Cardiac muscle cell (in vitro differentiated cells and primary cell): Measurements from ENCODE around the gene ATAD3B. TPM values are rescaled to one million over a fixed set of nuclear protein-coding genes. Genes with fewer than 3 reads are reported as not detected.

Experiments used
- polyA plus RNA-seq: library from polyadenylated mRNA; unstranded; fragments of >200 nt; fragmentation: Nextera tagmentation; extraction: Ambion mirVana; gene quantifications from 2 replicates; pipeline ENCODE4 v1.2.1, GENCODE V29; 2016
- total RNA-seq: library from RNA; depleted of rRNA; stranded (reverse); fragments of >200 nt; gene quantifications from 2 replicates; pipeline ENCODE4 v1.2.3, GENCODE V29; 2016

Gene ATAD3B
- total and polyA plus RNA-seq, 2 experiments from 2014 or later: 30.2 to 37.4 TPM

Other genes starting within 250 kb of the ATAD3B start
- 139 and 148 TPM in 2 replicates for gene SDF4, start 239.8 kb upstream of the ATAD3B start, total RNA-seq
- 172 and 180 TPM in 2 replicates for gene SDF4, start 239.8 kb upstream of the ATAD3B start, polyA plus RNA-seq
- 53.1 and 58.9 TPM in 2 replicates for gene B3GALT6, start 239.5 kb upstream of the ATAD3B start, total RNA-seq
- 56.8 and 69.5 TPM in 2 replicates for gene B3GALT6, start 239.5 kb upstream of the ATAD3B start, polyA plus RNA-seq
- 1.5 TPM in 1 of 2 replicates, not detected in the other for gene C1QTNF12, start 225.0 kb upstream of the ATAD3B start, total RNA-seq
- not detected in 2 replicates for gene C1QTNF12, start 225.0 kb upstream of the ATAD3B start, polyA plus RNA-seq
- 64.2 and 70.5 TPM in 2 replicates for gene UBE2J2, start 197.9 kb upstream of the ATAD3B start, total RNA-seq
- 87.3 and 93.1 TPM in 2 replicates for gene UBE2J2, start 197.9 kb upstream of the ATAD3B start, polyA plus RNA-seq
- 13.0 and 26.5 TPM in 2 replicates for gene SCNN1D, start 191.3 kb upstream of the ATAD3B start, total RNA-seq
- 7.5 and 11.0 TPM in 2 replicates for gene SCNN1D, start 191.3 kb upstream of the ATAD3B start, polyA plus RNA-seq
- gene ACAP3, start 163.8 kb upstream of the ATAD3B start, total RNA-seq: 59.1 and 61.4 TPM in 2 replicates
- 45.7 and 63.6 TPM in 2 replicates for gene ACAP3, start 163.8 kb upstream of the ATAD3B start, polyA plus RNA-seq
- 22.1 and 25.0 TPM in 2 replicates for gene PUSL1, start 163.2 kb upstream of the ATAD3B start, total RNA-seq
- 17.4 and 18.7 TPM in 2 replicates for gene PUSL1, start 163.2 kb upstream of the ATAD3B start, polyA plus RNA-seq
- gene INTS11, start 147.1 kb upstream of the ATAD3B start, total RNA-seq: 100.0 and 124 TPM in 2 replicates
- gene INTS11, start 147.1 kb upstream of the ATAD3B start, polyA plus RNA-seq: 75.8 and 86.4 TPM in 2 replicates
- gene CPTP, start 147.0 kb upstream of the ATAD3B start, total RNA-seq: 38.5 and 49.3 TPM in 2 replicates
- 33.7 and 38.0 TPM in 2 replicates for gene CPTP, start 147.0 kb upstream of the ATAD3B start, polyA plus RNA-seq
- gene TAS1R3, start 140.5 kb upstream of the ATAD3B start, total RNA-seq: 0.81 and 1.1 TPM in 2 replicates
- 0.32 and 0.70 TPM in 2 replicates for gene TAS1R3, start 140.5 kb upstream of the ATAD3B start, polyA plus RNA-seq
- gene DVL1, start 122.3 kb upstream of the ATAD3B start, total RNA-seq: 78.1 and 105 TPM in 2 replicates
- gene DVL1, start 122.3 kb upstream of the ATAD3B start, polyA plus RNA-seq: 29.1 and 49.2 TPM in 2 replicates
- gene MXRA8, start 113.2 kb upstream of the ATAD3B start, total RNA-seq: 50.4 and 90.1 TPM in 2 replicates
- gene MXRA8, start 113.2 kb upstream of the ATAD3B start, polyA plus RNA-seq: 42.2 and 58.8 TPM in 2 replicates
- gene AURKAIP1, start 96.6 kb upstream of the ATAD3B start, total RNA-seq: 235 and 301 TPM in 2 replicates
- gene AURKAIP1, start 96.6 kb upstream of the ATAD3B start, polyA plus RNA-seq: 252 and 305 TPM in 2 replicates
- gene CCNL2, start 72.4 kb upstream of the ATAD3B start, total RNA-seq: 183 and 230 TPM in 2 replicates
- 283 and 301 TPM in 2 replicates for gene CCNL2, start 72.4 kb upstream of the ATAD3B start, polyA plus RNA-seq
- 97.6 and 168 TPM in 2 replicates for gene MRPL20, start 64.5 kb upstream of the ATAD3B start, total RNA-seq
- 204 and 255 TPM in 2 replicates for gene MRPL20, start 64.5 kb upstream of the ATAD3B start, polyA plus RNA-seq
- 0.49 and 0.60 TPM in 2 replicates for gene ANKRD65, start 50.5 kb upstream of the ATAD3B start, total RNA-seq
- 0.32 and 2.0 TPM in 2 replicates for gene ANKRD65, start 50.5 kb upstream of the ATAD3B start, polyA plus RNA-seq
- 31.5 and 40.4 TPM in 2 replicates for gene VWA1, start 36.1 kb upstream of the ATAD3B start, total RNA-seq
- gene VWA1, start 36.1 kb upstream of the ATAD3B start, polyA plus RNA-seq: 31.5 and 48.1 TPM in 2 replicates
- 0.21 and 0.28 TPM in 2 replicates for gene ATAD3C, start 22.1 kb upstream of the ATAD3B start, total RNA-seq
- 0.49 and 0.53 TPM in 2 replicates for gene ATAD3C, start 22.1 kb upstream of the ATAD3B start, polyA plus RNA-seq
- gene ATAD3A, start 40.4 kb downstream of the ATAD3B start, total RNA-seq: 61.7 and 79.7 TPM in 2 replicates
- gene ATAD3A, start 40.4 kb downstream of the ATAD3B start, polyA plus RNA-seq: 74.8 and 77.9 TPM in 2 replicates
- 8.1 and 26.0 TPM in 2 replicates for gene TMEM240, start 68.9 kb downstream of the ATAD3B start, total RNA-seq
- gene TMEM240, start 68.9 kb downstream of the ATAD3B start, polyA plus RNA-seq: 6.2 and 10.4 TPM in 2 replicates
- gene SSU72, start 103.1 kb downstream of the ATAD3B start, total RNA-seq: 97.3 and 131 TPM in 2 replicates
- gene SSU72, start 103.1 kb downstream of the ATAD3B start, polyA plus RNA-seq: 172 and 202 TPM in 2 replicates
- gene FNDC10, start 128.4 kb downstream of the ATAD3B start, total RNA-seq: 30.9 and 46.5 TPM in 2 replicates
- 34.1 and 62.3 TPM in 2 replicates for gene FNDC10, start 128.4 kb downstream of the ATAD3B start, polyA plus RNA-seq
- gene MIB2, start 143.7 kb downstream of the ATAD3B start, total RNA-seq: 191 and 248 TPM in 2 replicates
- gene MIB2, start 143.7 kb downstream of the ATAD3B start, polyA plus RNA-seq: 160 and 168 TPM in 2 replicates
- gene MMP23B, start 160.4 kb downstream of the ATAD3B start, total RNA-seq: 23.6 and 30.0 TPM in 2 replicates
- gene MMP23B, start 160.4 kb downstream of the ATAD3B start, polyA plus RNA-seq: 11.3 and 14.1 TPM in 2 replicates
- gene CDK11B, start 187.2 kb downstream of the ATAD3B start, total RNA-seq: 16.8 and 22.2 TPM in 2 replicates
- gene CDK11B, start 187.2 kb downstream of the ATAD3B start, polyA plus RNA-seq: 16.6 and 17.9 TPM in 2 replicates
- gene SLC35E2B, start 221.0 kb downstream of the ATAD3B start, total RNA-seq: 57.9 and 74.6 TPM in 2 replicates
- 30.7 and 44.3 TPM in 2 replicates for gene SLC35E2B, start 221.0 kb downstream of the ATAD3B start, polyA plus RNA-seq